HG02973 (cell line): ENCODE results near the gene LHX2.

Experiments
- ATAC-seq: cut with Tn5 transposase; IDR thresholded peaks from one replicate; pipeline ENCODE4 v1.9.1; 2021; ENCODE audit warnings: moderate library complexity; ENCODE audit not compliant: unreplicated experiment

The LHX2 gene

DNA sequence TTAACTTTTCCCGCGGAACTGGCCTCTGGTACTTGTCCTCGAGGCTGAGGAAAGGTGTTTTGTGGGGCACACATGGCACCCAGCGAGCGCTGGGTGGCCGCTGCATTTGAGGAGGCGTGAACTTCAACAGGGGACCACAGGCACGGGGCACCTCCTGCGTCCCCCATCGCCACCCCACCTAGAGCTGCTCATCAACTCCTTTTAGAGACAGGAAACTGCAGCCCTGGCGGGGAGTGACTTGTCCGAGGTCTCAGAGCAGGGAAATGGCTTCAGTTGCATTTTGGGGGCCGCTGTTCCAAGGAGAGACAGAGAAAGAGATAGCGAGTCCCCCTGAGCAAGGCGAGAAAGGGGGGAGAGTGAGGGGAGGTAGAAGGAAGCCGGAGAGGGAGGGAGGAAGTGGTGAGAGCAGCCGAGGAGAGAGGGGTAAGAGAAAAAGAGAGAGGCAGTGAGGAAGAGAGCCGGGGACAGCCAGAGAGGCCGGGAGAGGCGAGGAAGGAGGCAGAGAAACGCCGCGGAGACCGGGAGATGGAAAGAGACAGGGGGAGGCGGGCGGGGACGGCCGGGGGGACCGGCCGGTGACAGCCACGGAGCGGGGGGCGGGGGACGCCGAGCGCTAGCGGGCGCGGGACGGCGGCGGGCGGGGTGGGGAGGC, 12.5 kb upstream of the LHX2 start:
- ATAC-seq, result no peak

DNA sequence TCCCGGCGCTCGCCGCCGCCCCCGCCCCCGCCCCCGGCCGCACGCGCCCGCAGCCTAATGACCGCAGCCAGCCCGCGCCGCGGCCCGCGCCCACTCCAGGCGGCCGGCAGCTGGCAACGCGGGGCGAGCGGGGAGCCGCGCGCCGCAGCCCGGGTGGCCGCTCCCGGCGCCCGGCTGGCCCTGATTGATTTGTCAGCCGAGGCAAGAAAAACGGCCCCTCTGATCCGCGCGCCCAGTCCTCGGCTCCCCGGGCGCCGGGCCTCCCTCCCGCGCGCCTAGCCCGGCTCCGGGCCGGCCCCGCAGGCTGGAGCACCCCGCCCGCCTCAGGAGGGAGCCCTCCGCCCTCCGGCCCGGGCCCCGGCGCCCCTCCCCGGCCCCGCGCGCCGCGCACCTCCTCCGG, 11.9 kb upstream of the LHX2 start:
- no peak for ATAC-seq

DNA sequence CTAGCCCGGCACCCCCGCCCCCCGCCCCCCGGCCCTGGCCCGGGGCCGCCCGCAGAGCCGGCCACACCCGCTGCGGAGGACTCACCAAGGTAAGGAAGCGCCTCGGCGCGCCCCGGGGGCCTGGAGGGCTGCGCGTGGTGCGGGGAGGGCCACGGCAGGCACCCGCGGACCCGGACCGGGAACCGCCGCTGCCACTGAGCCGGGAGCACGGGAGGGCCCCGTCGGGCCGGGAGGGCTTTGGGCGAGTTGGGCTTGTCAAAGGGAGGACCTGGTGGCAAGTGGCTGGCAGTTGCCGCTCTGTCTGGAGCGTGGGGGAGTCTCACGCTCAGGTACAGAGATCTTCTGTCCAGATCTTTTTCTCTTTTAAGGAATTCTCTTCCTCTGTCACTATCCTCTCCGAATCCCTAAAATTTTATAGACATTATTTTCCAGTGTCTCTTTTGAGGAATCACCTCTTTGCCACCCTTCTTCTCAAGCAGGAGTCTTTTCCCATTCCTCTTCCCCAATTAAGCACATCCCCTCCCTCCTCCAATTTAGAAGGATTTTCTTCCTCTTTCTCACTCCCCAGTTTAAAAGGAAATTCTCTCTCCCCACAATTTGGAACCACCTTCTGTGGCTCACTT, 11.3 kb upstream of the LHX2 start:
- no peak for ATAC-seq

DNA sequence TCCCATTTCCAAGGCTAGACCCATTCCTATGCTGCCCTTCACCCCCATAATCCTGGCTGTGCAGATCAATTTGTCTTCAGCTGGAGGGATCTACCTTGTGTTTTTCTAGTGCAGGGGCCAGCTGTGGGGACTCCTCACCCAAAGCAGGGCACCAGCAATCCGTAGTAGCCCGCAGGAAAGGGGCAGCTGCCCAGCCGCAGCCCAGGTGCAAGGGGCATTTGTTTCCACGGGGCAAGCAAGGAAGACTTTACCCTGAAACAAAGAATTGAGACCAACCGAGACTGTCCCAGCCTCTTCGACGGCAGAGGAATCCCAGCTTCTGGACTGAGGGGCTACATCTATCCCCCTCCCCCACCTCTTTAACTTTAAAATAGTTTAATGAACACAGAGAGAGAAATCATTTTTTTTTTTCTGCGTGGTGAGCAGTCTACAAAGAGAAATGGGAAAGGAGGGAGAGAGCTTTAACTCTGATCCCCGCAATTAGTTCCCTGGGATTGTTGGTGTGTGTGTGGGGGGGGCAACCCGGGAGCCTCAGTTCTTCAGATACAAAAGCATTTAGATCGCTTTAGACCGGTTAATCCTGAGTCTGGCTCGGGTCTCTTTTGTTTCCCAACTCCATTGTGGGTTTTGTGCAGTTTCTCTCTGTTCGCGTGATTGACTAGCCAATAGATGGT, 10.6 kb upstream of the LHX2 start:
- ATAC-seq, result no peak

DNA sequence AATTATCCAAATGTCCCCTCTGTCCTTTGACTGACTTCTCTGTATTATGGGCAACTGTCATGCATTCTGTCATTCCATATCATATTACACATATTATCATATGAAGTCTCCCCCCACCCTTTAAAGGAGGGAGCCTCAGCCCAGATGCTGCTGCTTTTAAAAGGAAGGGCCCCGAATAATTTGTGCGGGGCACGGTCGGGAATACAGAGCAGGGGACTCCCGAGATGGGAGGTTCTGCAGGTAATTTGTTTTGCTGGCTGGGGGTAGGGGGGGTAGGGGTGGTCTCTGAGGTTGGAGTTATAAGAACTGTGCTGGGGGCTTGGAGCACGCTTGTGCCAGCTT, 10.1 kb upstream of the LHX2 start:
- no peak for ATAC-seq

DNA sequence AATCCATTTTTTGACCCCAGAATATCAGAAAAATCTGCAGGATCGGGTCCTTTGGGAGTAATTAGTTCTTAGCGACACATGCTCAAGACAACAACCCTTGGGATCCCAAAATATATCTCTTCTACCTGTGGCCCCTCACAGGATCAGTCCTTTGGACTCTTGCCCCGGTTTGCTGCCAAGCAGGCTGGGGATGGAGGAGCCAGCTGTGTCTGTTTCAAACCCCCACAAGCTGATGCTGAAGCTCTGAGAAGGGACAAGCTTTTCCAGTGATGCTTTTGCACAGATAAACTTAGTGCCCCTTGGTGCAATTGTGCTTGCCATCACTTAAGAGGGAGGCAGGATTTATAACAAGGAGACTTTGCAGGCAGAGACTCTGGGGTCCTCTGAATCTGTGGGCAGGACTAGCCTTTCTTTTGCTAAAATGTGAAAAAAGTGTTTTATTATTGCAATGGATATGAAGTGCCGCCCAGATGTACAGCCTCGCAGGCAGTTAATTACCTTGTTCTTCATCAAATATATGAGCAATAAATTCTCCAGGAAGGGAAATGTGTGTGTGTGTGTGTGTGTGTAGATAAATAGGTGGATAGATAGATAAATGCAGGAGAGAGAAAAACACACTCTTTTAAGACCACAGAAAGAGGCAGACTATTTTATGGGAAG, 9.6 kb upstream of the LHX2 start:
- no peak for ATAC-seq

DNA sequence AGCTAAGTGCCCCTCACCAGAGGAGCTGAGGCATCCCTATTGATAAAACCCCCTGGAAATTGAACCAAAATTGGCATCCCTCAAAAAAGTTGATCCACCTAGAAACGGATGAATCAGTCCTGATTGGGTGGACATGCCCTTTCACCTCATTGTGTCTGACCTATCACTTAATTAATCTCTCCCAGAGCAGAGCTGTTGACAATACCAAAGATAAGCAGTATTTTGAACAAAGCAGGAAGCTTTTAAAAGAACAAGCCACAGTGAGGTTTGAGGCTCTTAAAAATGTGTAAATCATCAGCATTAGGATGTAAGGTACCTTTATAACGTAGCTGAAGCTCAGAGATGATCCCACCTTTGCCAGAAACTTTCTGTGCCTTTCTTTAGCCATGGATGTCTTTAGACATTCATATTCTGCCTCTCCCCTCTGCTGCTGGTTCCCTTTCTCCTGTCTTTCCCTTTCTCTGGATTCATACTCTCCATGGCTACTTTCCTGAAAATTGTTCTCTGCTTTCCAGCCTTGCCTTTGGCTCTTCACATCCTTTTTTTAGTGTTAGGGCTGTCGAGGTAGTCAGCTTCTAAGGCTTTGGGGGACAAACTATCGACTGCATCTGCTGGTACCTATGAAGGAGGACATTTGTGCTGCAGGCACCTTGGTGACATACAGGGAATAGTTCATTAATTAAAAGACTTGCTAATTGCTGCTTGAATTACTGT, 7.8 kb upstream of the LHX2 start:
- no peak for ATAC-seq

DNA sequence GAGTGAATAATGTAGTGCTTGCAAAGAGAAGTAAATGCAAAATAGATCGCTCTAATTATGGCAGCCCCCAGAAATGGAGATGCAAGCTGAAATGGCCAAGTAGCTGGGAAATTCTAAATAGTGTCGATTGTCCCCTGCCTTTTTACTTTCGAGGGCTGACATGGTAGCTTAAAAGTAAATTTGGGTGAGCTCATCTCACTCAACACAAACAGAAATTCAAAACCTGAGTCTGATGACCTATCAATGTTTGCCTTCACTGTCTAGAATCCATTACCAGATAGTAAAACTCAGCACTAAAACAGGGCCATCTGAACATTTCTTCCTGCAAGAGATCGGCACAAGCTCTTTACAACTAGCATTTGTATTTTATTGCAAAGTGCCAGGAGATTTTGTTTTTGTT, 7.0 kb upstream of the LHX2 start:
- no peak for ATAC-seq

DNA sequence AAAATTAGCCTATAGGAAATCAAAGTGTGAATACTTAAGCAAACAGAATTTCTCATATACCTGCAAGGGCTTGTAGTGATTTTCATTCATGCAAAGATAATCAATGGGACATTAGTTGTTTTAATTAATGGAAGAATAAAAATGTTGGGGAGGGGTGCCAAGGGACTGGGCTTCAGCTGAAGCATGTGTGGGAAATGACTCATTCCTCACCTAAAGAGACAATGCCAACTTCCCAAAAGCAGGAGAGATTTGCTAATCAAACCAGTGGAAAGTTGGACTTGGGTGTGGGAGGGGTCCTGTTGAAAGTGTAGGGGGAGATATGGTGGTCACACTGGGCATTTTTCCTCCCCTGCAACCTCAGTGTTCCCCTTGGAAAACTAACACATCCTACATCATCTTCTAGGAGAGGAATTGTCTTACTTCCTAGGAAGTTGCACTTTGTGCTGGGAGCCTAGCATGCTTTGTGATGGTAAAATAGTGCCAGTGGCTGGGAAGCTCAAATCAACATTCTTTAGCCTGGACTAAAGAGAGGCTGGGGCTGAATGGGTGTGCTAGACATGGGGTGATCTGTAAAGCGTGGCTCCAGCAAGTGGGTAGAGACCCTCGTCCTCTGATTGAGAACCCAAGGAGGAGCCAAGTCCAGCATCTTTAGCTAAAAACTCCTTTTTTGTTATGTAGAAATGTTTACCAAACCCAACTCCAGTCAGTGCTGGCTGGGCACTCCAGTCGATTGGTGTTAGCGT, 6.4 kb upstream of the LHX2 start:
- no peak for ATAC-seq

DNA sequence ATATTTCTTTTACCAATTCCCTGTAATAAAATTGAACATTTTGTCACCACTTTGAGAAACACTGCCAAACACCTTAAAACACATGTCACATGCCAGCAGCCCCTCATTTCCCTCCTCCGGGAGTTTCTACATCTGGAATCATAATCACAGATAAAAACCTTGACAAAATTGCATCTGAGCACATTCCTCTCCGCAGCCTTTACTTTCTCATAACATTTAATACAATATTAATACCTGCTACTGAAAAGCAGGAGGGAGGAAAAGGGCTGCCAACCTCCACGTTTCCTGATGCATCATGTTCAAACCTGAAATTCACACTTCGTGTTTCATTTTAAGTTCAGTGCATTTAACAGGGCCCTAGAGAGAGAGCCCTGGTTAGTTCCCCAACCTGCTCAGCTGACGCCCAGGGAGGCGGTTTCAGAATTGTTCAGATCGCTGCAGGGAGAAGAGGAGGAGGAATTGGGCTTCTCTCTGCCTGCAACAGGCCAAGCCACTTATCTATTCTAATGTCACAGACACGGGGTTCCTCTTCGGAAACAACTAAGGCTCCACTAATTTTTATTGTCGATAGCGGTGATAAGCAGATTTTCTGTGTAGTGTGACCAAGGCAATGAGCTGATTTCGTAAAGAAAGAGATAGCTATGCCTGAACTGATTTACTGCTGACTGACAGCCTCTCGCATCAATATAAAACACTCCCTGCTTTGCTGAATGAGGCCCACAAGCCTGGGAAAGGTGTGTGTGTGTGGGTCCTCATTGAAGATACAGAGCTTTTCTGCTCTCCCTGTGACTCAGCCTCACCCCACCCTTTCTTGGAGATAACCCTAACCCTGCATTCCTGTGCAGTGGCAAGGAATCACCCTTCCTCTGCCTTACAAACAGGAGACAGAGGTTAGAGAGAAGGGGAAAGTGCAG, 4.9 kb upstream of the LHX2 start:
- no peak for ATAC-seq

DNA sequence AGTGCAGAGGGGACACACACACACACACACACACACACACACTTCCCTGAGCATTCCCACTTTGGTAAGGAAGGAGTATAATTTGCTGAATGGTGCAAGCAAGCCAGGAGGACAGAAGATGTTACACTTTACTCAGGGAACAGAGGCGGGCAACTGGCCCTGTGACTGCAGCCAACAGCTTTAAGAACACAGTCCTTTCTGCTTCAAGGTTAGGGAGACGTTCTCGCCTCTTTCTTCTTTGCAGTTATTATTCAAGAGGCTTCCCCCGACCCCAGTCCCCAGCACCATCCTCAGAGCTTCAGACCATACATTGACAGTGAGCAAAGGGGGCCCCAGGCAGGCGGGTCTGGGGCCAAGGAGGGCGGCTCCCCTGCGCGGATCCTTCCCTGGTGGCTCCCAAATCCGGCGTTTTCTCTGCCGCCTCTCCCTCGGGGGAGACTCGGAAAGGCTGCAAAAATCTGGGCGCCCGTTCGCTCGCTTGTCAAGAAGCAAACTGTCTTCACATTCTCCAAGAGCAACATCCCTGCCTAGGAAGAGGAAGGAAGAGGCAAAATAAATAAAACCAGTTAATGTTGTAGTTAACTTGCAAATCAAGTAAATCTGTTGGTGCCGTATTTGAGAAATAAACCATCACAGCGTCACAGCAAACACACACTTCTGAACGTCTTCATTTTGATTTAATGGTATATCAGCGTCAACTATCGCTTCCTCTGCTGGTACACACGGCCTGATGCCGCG, 3.8 kb upstream of the LHX2 start:
- no peak for ATAC-seq

DNA sequence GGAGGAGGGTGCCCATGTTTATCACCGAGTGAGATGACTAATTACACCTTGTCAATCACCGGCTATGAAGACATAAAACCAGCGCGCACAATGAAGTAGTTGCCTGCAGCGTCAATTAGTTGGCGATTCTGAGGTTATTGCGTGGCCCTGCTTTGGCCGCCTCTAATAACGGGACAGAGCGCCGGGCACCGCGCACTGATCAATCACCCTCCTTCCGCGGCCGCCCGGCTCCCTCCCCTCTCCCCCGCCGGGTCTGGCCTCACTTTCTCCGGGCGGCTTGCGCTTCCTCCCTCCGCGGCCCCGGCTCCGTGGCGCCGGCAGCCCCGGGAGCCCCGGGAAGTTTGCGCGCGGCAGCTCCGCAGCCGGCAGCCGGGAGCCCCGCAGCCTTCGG, 3.3 kb upstream of the LHX2 start:
- ATAC-seq, result no peak

DNA sequence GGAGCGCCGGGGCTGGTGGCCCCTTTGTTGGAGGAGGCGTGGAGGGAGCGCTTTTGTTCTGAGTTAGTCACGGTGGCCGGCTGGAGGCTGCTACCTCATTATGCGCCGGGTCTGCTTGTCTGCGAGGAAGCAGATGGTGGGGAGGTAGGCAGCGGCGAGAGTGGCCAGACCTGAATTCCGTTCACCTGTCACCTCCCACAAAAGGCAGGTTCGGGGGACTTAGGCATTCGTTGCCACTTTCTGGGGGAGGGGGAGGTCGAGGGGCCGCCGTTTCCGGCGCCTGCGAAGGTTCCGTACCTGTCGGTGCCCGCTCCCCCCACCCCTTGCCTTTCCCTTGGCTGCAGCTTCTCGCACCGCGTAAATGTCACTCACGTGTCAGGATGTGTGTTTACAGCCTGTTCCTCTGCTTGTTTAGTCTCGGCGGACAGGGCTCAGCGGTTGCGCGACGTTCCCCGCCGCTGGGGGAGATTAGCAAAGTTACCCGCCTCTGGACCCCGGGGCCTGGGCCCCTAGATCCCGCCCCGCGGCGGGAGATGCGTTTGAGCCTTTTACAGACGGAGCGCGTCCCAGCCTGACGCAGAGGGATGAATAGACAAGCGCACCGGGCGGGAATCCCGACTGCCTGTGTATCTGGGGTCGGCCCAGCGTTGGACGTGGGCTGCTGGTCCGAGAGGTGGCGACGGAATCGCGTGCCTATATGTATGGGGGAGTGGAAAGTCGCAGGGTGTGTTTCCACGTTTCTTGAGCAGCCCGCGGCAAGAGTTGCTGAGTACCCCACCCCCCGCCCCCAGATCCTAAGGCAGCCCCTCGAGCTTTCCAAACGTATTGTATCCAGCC, 2.7 kb upstream of the LHX2 start:
- no peak for ATAC-seq

DNA sequence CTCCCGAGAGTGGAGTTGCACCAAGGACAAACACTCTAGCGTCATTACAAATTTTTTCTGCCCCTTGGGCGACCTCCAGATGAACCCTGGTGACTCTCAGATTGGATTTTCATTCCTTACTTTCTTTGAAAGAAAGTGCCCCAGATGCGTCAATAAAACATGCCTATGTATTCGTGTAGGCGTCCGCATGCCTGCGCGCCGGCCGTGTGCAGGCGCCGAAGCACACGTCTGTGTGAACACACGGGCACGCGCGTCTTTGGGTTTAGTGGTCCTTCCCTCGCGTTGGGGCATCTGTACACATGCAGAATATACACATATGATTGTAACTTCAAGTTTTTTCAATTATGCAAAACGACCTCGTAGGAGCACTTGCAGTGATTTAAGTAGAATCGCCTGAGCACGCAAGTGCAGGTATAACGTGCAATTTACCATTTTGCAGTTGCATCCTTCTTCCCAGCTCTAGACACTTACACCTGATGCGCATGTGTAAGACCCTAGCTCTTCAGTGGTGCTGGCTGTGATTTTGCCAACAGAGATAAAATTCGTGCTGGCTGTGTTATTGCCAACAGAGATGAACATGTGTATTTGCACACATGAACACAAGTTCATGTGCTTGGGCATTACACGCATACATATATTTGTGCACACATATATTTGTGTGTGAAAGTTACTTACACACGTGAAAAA, 1.9 kb upstream of the LHX2 start:
- no peak for ATAC-seq

DNA sequence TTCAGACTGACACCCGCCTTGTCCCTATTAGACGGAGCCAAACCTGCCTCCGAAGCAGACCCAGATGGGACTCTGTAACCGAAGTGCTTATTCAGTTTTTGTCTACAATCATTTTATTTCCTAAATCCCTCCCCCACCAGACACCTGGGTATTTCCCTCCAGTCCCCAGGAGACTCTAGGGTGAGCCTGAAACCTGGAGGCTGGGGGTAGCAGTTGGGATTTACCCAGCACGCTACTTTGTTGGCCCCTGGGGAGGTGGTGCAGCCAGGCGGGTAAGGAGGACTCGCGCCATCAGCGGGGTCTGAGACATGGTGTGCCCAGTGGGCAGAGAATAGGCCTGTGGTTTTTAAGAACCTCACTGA, 1.3 kb upstream of the LHX2 start:
- no peak for ATAC-seq

DNA sequence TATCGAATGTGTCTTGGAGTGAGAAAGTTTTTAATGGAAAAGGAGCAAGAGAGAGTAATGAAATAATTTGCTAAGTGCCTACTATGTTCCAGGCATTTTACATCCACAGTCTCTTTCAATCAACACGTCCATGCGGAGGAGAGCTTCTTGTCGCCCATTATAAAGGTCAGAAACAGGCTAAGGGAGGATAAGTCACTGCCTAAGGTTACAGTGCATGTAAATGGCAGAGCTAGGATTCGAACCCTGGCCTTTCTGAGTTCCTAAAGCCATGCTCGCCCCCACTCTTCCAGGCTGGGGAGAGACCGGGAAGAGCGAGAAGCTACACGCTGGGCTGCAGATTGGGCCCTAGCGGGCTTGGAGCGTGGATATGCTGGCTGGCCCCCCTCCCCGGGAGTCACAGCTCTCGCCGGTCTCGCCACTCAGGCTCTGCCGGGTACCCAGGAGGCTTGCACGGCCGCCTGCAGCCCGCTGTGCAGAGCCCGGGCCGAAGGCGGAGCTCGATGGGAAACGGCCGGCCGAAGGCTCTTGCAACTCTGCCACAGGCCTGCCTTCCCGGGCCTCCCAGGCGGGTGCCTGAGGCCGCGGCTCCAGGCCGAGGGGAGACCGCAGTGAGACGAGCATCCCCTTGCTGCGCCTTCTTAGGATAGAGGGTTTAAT, 775 bp upstream of the LHX2 start:
- ATAC-seq, result no peak
